GM12878 (cell line): ENCODE data around the gene MYPN. TPM values are rescaled to one million over a fixed set of nuclear protein-coding genes. Genes with fewer than 3 reads are reported as not detected.
A peak's percentile ranks its signal among the peaks of the same experiment; 100 is the strongest.

Experiments
- BACH1 ChIP-seq: fragments of 450-650 bp; IDR thresholded peaks from 2 replicates; pipeline ENCODE4 v1.6.1; 2017; ENCODE audit warnings: mild to moderate bottlenecking, borderline replicate concordance
- CREM ChIP-seq: IDR thresholded peaks from 2 replicates; pipeline ENCODE4 v1.6.1; 2014; ENCODE audit warnings: antibody characterized with exemption, low read depth
- EGR1 ChIP-seq, 2 experiments: IDR thresholded peaks; 1 replicate in 1 of 2; 2 replicates in 1 of 2; pipeline ENCODE4 v1.6.1; 2011 to 2012; ENCODE audit warnings: low read depth in 2 of 2, low read length in 2 of 2, borderline replicate concordance in 1 of 2, mild to moderate bottlenecking in 1 of 2, moderate library complexity in 1 of 2
- ESRRA ChIP-seq: IDR thresholded peaks from 2 replicates; pipeline ENCODE4 v1.6.1; 2012; ENCODE audit warnings: mild to moderate bottlenecking, low read length, improper control_type of control experiment
- FOS ChIP-seq: IDR thresholded peaks from 3 replicates; pipeline ENCODE4 v1.6.1; 2011; ENCODE audit warnings: borderline replicate concordance; ENCODE audit not compliant: insufficient read length; ENCODE audit errors: extremely low read depth
- GABPA ChIP-seq: IDR thresholded peaks from 2 replicates; pipeline ENCODE4 v1.6.1; 2014; ENCODE audit warnings: antibody characterized with exemption, low read depth, mild to moderate bottlenecking, inconsistent platforms
- IRF3 ChIP-seq: fragments of 450-650 bp; IDR thresholded peaks from 2 replicates; pipeline ENCODE4 v1.6.1; 2014; ENCODE audit warnings: mild to moderate bottlenecking
- MAX ChIP-seq: IDR thresholded peaks from 2 replicates; pipeline ENCODE4 v1.6.1; 2012; ENCODE audit warnings: low read depth, low read length, improper control_type of control experiment
- MXI1 ChIP-seq: fragments of 150-350 bp; IDR thresholded peaks from 2 replicates; pipeline ENCODE4 v1.6.1; 2011; ENCODE audit warnings: low read depth, mild to moderate bottlenecking, inconsistent platforms, low read length, improper control_type of control experiment
- NFIC ChIP-seq: IDR thresholded peaks from 2 replicates; pipeline ENCODE4 v1.6.1; 2012; ENCODE audit warnings: low read depth, mild to moderate bottlenecking, inconsistent platforms, low read length, moderate library complexity
- PKNOX1 ChIP-seq: fragments of 450-650 bp; IDR thresholded peaks from 2 replicates; pipeline ENCODE4 v1.6.1; 2016; ENCODE audit warnings: mild to moderate bottlenecking
- PML ChIP-seq: IDR thresholded peaks from 2 replicates; pipeline ENCODE4 v1.6.1; 2012; ENCODE audit warnings: low read length, inconsistent platforms
- PRDM15 ChIP-seq: fragments of 450-650 bp; formaldehyde crosslinking; IDR thresholded peaks from 2 replicates; pipeline ENCODE4 v1.4.0; 2020; ENCODE audit warnings: mild to moderate bottlenecking, moderate library complexity
- REST ChIP-seq: IDR thresholded peaks from 2 replicates; pipeline ENCODE4 v1.6.1; 2012; ENCODE audit warnings: mild to moderate bottlenecking, low read depth, low read length
- SIX5 ChIP-seq: IDR thresholded peaks from 2 replicates; pipeline ENCODE4 v1.6.1; 2011; ENCODE audit warnings: mild to moderate bottlenecking, low read depth, low read length, moderate library complexity; ENCODE audit not compliant: severe bottlenecking
- SREBF2 ChIP-seq: IDR thresholded peaks from 2 replicates; pipeline ENCODE4 v1.6.1; 2012; ENCODE audit warnings: mild to moderate bottlenecking, low read length
- polyA plus RNA-seq, 11 experiments: library from polyadenylated mRNA; depleted of rRNA in 4 of 11; unstranded in 6 of 11; stranded (reverse) in 5 of 11; fragments of >200 nt; fragmentation: Nextera tagmentation in 4 of 11; fragmentation: Illumina TruSeq in 1 of 11; extraction: Ambion mirVana in 4 of 11; extraction: Trizol in 1 of 11; gene quantifications; 1 replicate in 1 of 11; 2 replicates in 10 of 11; pipeline versions ENCODE4 v1.2.1 to v1.2.3, GENCODE V29; 2011 to 2016; ENCODE audit warnings: inconsistent platforms in 2 of 11, missing spikeins in 2 of 11, low read depth in 1 of 11
- total RNA-seq, 4 experiments: library from RNA; depleted of rRNA in 3 of 4; stranded (reverse); fragments of >200 nt in 3 of 4; fragmentation: Illumina TruSeq in 1 of 4; extraction: Trizol in 1 of 4; gene quantifications; 2 replicates each; pipeline versions ENCODE4 v1.2.1 to v1.2.3, GENCODE V29; 2013 to 2021

MYPN gene
- total and polyA plus RNA-seq, 10 of the 15 experiments (the other 5 are each of a cell fraction or from before 2014, with no cell fraction given), result 0.01 to 0.02 TPM; not detected in 8

- TF ChIP-seq REST, result no peak
- TF ChIP-seq NFIC, result peak; percentile 21; the same call in 1 of the 2 replicates
- TF ChIP-seq GABPA, result peak; percentile 71; the same call in 1 of the 2 replicates
- TF ChIP-seq PML, result peak; percentile 88
- no peak for TF ChIP-seq FOS
- TF ChIP-seq SIX5, result peak; percentile 20
- TF ChIP-seq IRF3, result 0 out of 2 replicates have a peak, but pooled peaks have one; percentile 8
- no peak for TF ChIP-seq SREBF2
- TF ChIP-seq ESRRA, result no peak
- TF ChIP-seq PKNOX1, result peak; percentile 58; the same call in 1 of the 2 replicates
- TF ChIP-seq CREM, result peak; percentile 73; the same call in 1 of the 2 replicates
- TF ChIP-seq MXI1, result peak; percentile 70
- TF ChIP-seq BACH1, result 0 out of 2 replicates have a peak, but pooled peaks have one; percentile 79
- peak in 1 of 2 experiments; percentile 83; a peak in 2 of 3 replicates for TF ChIP-seq EGR1 (IDR thresholded peaks at IDR 0.05; ENCODE audit: borderline replicate concordance in 1 of 2, low read depth in 2 of 2, low read length in 2 of 2)
- no peak for TF ChIP-seq PRDM15 (CRISPR knock-in tag)
- TF ChIP-seq MAX, result peak; percentile 44
These were observed 34.3 kb upstream of the MYPN start, which contains the start of gene HERC4 (continued) for GRCh38 chr10:68074775-68075549.
